ENCODE measurements around the gene DUSP8.

DUSP8 gene

GRCh38 chr11:1532606-1533341 is 39.3 kb downstream of the DUSP8 start:
- DNase-seq (ENCODE audit: low read depth) = no peak
- no peak for TF ChIP-seq CTCF (IDR thresholded peaks at IDR 0.05; ENCODE audit: control insufficient read depth, insufficient read depth, low read depth, low read length, missing control alignments)
- no peak overlapping the region for H3K4me3 ChIP-seq (ENCODE audit: control insufficient read depth, low read depth, low read length)

GRCh38 chr11:1532014-1532586 is 40.0 kb downstream of the DUSP8 start:
- TF ChIP-seq CTCF (IDR thresholded peaks at IDR 0.05; ENCODE audit: control insufficient read depth, insufficient read depth, low read depth, low read length, missing control alignments) = no peak
- peak; percentile 5 for DNase-seq (ENCODE audit: low read depth)
- H3K4me3 ChIP-seq (ENCODE audit: control insufficient read depth, low read depth, low read length) = no peak overlapping the region

DNA sequence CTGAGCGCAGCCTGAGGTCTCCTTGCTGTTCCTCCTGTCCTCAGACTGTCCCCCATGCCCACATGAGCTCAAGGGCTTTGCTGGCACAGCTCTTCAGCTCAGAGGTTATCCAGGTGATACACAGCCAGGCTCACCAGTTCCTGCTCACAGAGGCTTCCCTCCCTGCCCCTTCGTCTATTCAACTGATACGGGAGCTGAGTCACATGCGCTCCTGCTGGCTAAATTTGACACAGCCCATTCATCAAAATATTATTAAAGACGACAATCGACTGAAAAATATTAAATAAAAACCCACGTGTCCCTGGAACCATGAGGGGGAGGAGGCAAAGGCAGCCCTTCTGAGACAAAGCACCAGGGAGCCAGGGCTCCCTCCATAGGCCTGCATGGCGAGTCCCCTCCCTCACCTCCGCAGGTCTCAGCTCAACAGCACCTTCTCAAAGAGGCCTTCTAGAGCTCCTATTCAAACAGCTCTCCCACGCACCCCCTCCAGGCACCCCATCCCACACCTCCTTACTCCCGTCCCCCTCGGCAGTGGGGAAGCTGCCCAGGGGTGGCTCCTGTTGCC is 40.5 kb downstream of the DUSP8 start:
- TF ChIP-seq CTCF (IDR thresholded peaks at IDR 0.05; ENCODE audit: control insufficient read depth, insufficient read depth, low read depth, low read length, missing control alignments) = no peak
- no peak overlapping the region for H3K4me3 ChIP-seq (ENCODE audit: control insufficient read depth, low read depth, low read length)
- no peak for DNase-seq (ENCODE audit: low read depth)

- no peak for DNase-seq (ENCODE audit: low read depth)
- no peak overlapping the region for H3K4me3 ChIP-seq (ENCODE audit: control insufficient read depth, low read depth, low read length)
- TF ChIP-seq CTCF (IDR thresholded peaks at IDR 0.05; ENCODE audit: control insufficient read depth, insufficient read depth, low read depth, low read length, missing control alignments) = no peak
Measured at GRCh38 chr11:1530686-1531448, 41.2 kb downstream of the DUSP8 start.

DNA sequence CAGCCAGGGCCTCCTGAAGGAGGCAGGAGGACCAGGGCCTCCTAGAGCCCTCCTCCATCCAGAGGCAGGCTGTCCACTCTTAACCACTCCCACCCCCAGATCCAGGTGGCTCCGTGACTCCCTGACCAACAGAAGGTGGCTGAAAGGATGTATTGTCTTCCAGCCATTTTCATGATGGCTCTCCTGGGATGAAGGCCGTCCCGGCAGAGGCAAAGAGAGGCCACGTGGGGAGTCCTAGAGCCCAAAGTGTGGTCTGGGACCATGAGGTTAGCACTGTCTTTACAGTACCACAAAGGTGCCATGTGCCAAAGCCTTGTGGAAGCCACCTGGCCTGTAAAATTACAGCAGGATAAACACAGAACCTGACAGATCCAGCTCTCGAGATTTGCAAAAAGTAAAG is 42.3 kb downstream of the DUSP8 start:
- no peak for DNase-seq (ENCODE audit: low read depth)
- no peak for TF ChIP-seq CTCF (IDR thresholded peaks at IDR 0.05; ENCODE audit: control insufficient read depth, insufficient read depth, low read depth, low read length, missing control alignments)
- H3K4me3 ChIP-seq (ENCODE audit: control insufficient read depth, low read depth, low read length) = no peak overlapping the region

GRCh38 chr11:1529286-1529685 is 42.8 kb downstream of the DUSP8 start:
- no peak for DNase-seq (ENCODE audit: low read depth)
- no peak for TF ChIP-seq CTCF (IDR thresholded peaks at IDR 0.05; ENCODE audit: control insufficient read depth, insufficient read depth, low read depth, low read length, missing control alignments)
- H3K4me3 ChIP-seq (ENCODE audit: control insufficient read depth, low read depth, low read length) = no peak overlapping the region

Measured in AG09309 (cell line).